T-helper 17 cell (primary cell): ENCODE results near the gene MED29. TPM values are rescaled to one million over a fixed set of nuclear protein-coding genes. Genes with fewer than 3 reads are reported as not detected.
"Not testable (repeated sequence)": the region's sequence is repeated elsewhere in the genome, so short reads cannot be mapped to it uniquely, and the experiment has no call there.

Source experiments
- ATAC-seq: fragments of 150-1000 bp; cut with Tn5 transposase; 2 replicates; pipeline ENCODE4 v1.10.0; 2021; ENCODE audit warnings: mild to moderate bottlenecking, moderate library complexity
- DNase-seq, 3 donors: peaks; one replicate each; pipeline versions ENCODE4 v3.0.0 to v3.0.0-alpha.2; 2020 to 2021
- H3K9me3 ChIP-seq: one replicate; pipeline ENCODE4 v1.7.0; 2013; ENCODE audit warnings: low read length, mild to moderate bottlenecking; ENCODE audit not compliant: control insufficient read depth, poor library complexity, severe bottlenecking
- H3K27ac Mint-ChIP-seq: one replicate; pipeline ENCODE4 v1.8.0; 2022; ENCODE audit warnings: mild to moderate bottlenecking, moderate library complexity, mixed read lengths
- H3K27me3 Mint-ChIP-seq: one replicate; pipeline ENCODE4 v1.8.0; 2022; ENCODE audit warnings: mixed read lengths
- H3K36me3 Mint-ChIP-seq: one replicate; pipeline ENCODE4 v1.8.0; 2022; ENCODE audit warnings: low read depth, mixed read lengths
- H3K4me1 Mint-ChIP-seq: one replicate; pipeline ENCODE4 v1.8.0; 2022; ENCODE audit warnings: mild to moderate bottlenecking, mixed read lengths
- H3K4me3 Mint-ChIP-seq: one replicate; pipeline ENCODE4 v1.8.0; 2022; ENCODE audit warnings: mild to moderate bottlenecking, moderate library complexity, mixed read lengths
- total RNA-seq, 4 donors: library from RNA in 2 of 4; stranded (reverse) in 2 of 4; gene quantifications; one replicate each; pipeline ENCODE4 v1.2.3 and lab custom pipeline; 2022 to 2026

MED29 gene
- total RNA-seq, 2 donors from 2014 or later, result 43.4 to 43.6 TPM

- Mint-ChIP-seq H3K27ac (peak overlapping the region; percentile 75), H3K36me3 (peaks cover 30% of the 10 kb centered on the region), H3K4me3 (peak overlapping the region; percentile 36)
- not testable (repeated sequence) for ATAC-seq, H3K9me3 ChIP-seq, H3K4me1 Mint-ChIP-seq, H3K27me3 Mint-ChIP-seq, DNase-seq
Observed at GRCh38 chr19:39379366-39379765, 11.8 kb upstream of the MED29 start.

- Mint-ChIP-seq H3K4me3 (no peak overlapping the region), H3K27me3 (no peaks in the 10 kb centered on the region), H3K4me1 (peaks cover 8% of the 10 kb centered on the region), H3K36me3 (peaks cover 27% of the 10 kb centered on the region), H3K27ac (peak overlapping the region; percentile 75)
- ATAC-seq (no peak), DNase-seq (no peak)
- no peaks in the 10 kb centered on the region for H3K9me3 ChIP-seq
Observed at GRCh38 chr19:39379865-39380396, 11.2 kb upstream of the MED29 start.

GRCh38 chr19:39380521-39381502 lies 10.4 kb upstream of the MED29 start:
- Mint-ChIP-seq H3K4me1 (peaks cover 6% of the 10 kb centered on the region), H3K4me3 (no peak overlapping the region), H3K27ac (peak overlapping the region; percentile 88), H3K36me3 (peaks cover 24% of the 10 kb centered on the region), H3K27me3 (no peaks in the 10 kb centered on the region)
- H3K9me3 ChIP-seq, result no peaks in the 10 kb centered on the region
- ATAC-seq (no peak), DNase-seq (no peak)

- Mint-ChIP-seq H3K4me1 (peaks cover 8% of the 10 kb centered on the region), H3K4me3 (no peak overlapping the region), H3K27ac (peak overlapping the region; percentile 88)
Observed at GRCh38 chr19:39381910-39382611, 9.1 kb upstream of the MED29 start.

GRCh38 chr19:39382991-39383828 lies 8.0 kb upstream of the MED29 start:
- Mint-ChIP-seq H3K36me3 (peaks cover 20% of the 10 kb centered on the region), H3K27ac (peak overlapping the region; percentile 88), H3K27me3 (no peaks in the 10 kb centered on the region), H3K4me3 (peak overlapping the region; percentile 47), H3K4me1 (peaks cover 8% of the 10 kb centered on the region)
- ATAC-seq (no peak), DNase-seq (no peak)
- no peaks in the 10 kb centered on the region for H3K9me3 ChIP-seq

More at GRCh38 chr19:39381910-39382611, 9.1 kb upstream of the MED29 start:
- peaks cover 27% of the 10 kb centered on the region for H3K36me3 Mint-ChIP-seq
- DNase-seq (no peak), ATAC-seq (no peak)
- H3K9me3 ChIP-seq, result no peaks in the 10 kb centered on the region
- no peaks in the 10 kb centered on the region for H3K27me3 Mint-ChIP-seq

GRCh38 chr19:39384839-39385568 lies 6.2 kb upstream of the MED29 start:
- H3K9me3 ChIP-seq, result no peaks in the 10 kb centered on the region
- H3K36me3 Mint-ChIP-seq, result peaks cover 20% of the 10 kb centered on the region
- no peaks in the 10 kb centered on the region for H3K27me3 Mint-ChIP-seq
- DNase-seq, result no peak
- no peak overlapping the region for H3K4me3 Mint-ChIP-seq
- ATAC-seq, result peak; percentile 7
- peaks cover 9% of the 10 kb centered on the region for H3K4me1 Mint-ChIP-seq
- peak overlapping the region; percentile 92 for H3K27ac Mint-ChIP-seq

- Mint-ChIP-seq H3K27me3 (no peaks in the 10 kb centered on the region), H3K36me3 (peaks cover 20% of the 10 kb centered on the region), H3K4me3 (no peak overlapping the region), H3K27ac (peak overlapping the region; percentile 92), H3K4me1 (peaks cover 14% of the 10 kb centered on the region)
- ATAC-seq, result no peak
- no peak for DNase-seq
- no peaks in the 10 kb centered on the region for H3K9me3 ChIP-seq
Observed at GRCh38 chr19:39385629-39386411, 5.4 kb upstream of the MED29 start.

- DNase-seq (no peak), ATAC-seq (no peak)
- peaks cover 18% of the 10 kb centered on the region for H3K4me1 Mint-ChIP-seq
- H3K4me3 Mint-ChIP-seq, result peak overlapping the region; percentile 43
- H3K27me3 Mint-ChIP-seq, result no peaks in the 10 kb centered on the region
- peak overlapping the region; percentile 92 for H3K27ac Mint-ChIP-seq
- H3K36me3 Mint-ChIP-seq, result peaks cover 12% of the 10 kb centered on the region
- H3K9me3 ChIP-seq, result no peaks in the 10 kb centered on the region
Observed at GRCh38 chr19:39386557-39386956, 4.6 kb upstream of the MED29 start.

GRCh38 chr19:39388657-39389056 lies 2.5 kb upstream of the MED29 start:
- Mint-ChIP-seq H3K36me3 (peaks cover 8% of the 10 kb centered on the region), H3K27ac (peak overlapping the region; percentile 97), H3K4me3 (peak overlapping the region; percentile 98), H3K4me1 (peaks cover 24% of the 10 kb centered on the region), H3K27me3 (no peaks in the 10 kb centered on the region)
- DNase-seq, result no peak
- ATAC-seq, result no peak
- no peaks in the 10 kb centered on the region for H3K9me3 ChIP-seq

GRCh38 chr19:39389631-39390414 lies 1.4 kb upstream of the MED29 start:
- H3K9me3 ChIP-seq, result no peaks in the 10 kb centered on the region
- peak overlapping the region; percentile 97 for H3K27ac Mint-ChIP-seq
- peaks cover 8% of the 10 kb centered on the region for H3K36me3 Mint-ChIP-seq
- H3K4me3 Mint-ChIP-seq, result peak overlapping the region; percentile 98
- ATAC-seq, result no peak
- peaks cover 29% of the 10 kb centered on the region for H3K4me1 Mint-ChIP-seq
- no peak for DNase-seq
- H3K27me3 Mint-ChIP-seq, result no peaks in the 10 kb centered on the region

- Mint-ChIP-seq H3K27ac (peak overlapping the region; percentile 97), H3K36me3 (peaks cover 8% of the 10 kb centered on the region), H3K4me1 (peaks cover 33% of the 10 kb centered on the region), H3K4me3 (peak overlapping the region; percentile 98), H3K27me3 (no peaks in the 10 kb centered on the region)
- H3K9me3 ChIP-seq, result no peaks in the 10 kb centered on the region
- ATAC-seq (no peak), DNase-seq (peak in 2 of 3 donors; percentile 74 to 75)
Observed at GRCh38 chr19:39390451-39390750, 777 bp upstream of the MED29 start.
